HG03159 (cell line): Measurements from ENCODE around the gene MON2.

Experiments used
- ATAC-seq: cut with Tn5 transposase; IDR thresholded peaks from one replicate; pipeline ENCODE4 v1.9.1; 2021; ENCODE audit warnings: mild to moderate bottlenecking, moderate library complexity; ENCODE audit not compliant: unreplicated experiment

MON2 gene

GRCh38 chr12:62647586-62647985, 181.0 kb downstream of the MON2 start:
- ATAC-seq: no peak

DNA sequence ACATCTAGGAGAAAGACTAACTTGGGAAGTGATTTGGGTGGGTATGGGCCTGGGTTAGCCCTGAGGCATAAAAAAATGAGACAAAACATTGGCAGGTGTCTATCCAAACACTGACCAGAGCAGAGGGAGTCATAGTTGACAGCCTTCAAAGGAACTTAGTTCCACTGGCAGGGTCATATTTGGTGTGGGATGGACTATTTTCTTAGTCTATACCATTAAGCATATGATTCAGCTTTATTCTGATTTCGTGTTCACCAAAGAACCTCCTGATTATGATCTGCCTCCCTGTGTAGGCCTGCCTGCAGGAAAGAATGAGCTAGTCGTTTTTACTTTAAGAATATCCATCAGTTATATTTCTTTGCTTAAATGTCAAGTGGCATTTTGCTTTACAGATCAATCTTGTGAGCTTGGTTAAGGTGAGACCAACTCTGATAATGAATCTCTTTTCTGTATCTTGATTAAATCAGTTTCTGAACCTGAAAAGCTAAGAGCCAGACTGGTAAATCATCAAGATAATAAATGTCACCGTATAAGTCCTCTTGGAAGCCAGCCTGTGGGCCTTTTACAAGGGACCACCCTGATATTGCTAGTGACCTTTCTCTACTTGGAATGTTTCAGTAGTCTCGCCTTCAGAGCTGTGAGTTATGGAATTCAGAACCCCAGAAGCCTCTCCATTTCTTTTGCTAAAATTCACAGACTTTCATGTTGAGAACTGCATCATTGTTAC, 182.9 kb downstream of the MON2 start:
- no peak for ATAC-seq
